ENCODE data around the gene CCDC186.

GRCh38 chr10:114212153-114212552 lies 38.1 kb upstream of the CCDC186 start:
- TF ChIP-seq ZFX (IDR thresholded peaks at IDR 0.05; ENCODE audit: borderline replicate concordance) (no peak), CTCF (IDR thresholded peaks at IDR 0.05) (no peak)
